GM23338 (cell line): Measurements from ENCODE around the gene PLA2G2A. TPM values are rescaled to one million over a fixed set of nuclear protein-coding genes. Genes with fewer than 3 reads are reported as not detected.
"Not testable (repeated sequence)": the region's sequence is repeated elsewhere in the genome, so short reads cannot be mapped to it uniquely, and the experiment has no call there.

Source experiments
- ATAC-seq: fragments of 200-7000 bp; cut with Tn5 transposase; 3 replicates; pipeline ENCODE4 v1.9.1; 2020
- DNase-seq: peaks from one replicate; pipeline ENCODE4 v3.0.0-alpha.2; 2015; ENCODE audit warnings: low spot score
- H2AFZ ChIP-seq: fragments of 200-600 bp; sonication (generic); 2 replicates; pipeline ENCODE4 v1.8.0; 2016; ENCODE audit warnings: antibody characterized with exemption, mild to moderate bottlenecking, moderate library complexity
- H3F3A ChIP-seq: fragments of 200-600 bp; sonication (generic); replicated peaks from 2 replicates; pipeline ENCODE4 v1.8.0; 2017; ENCODE audit warnings: antibody characterized with exemption, mixed run types, low read depth
- H3K27ac ChIP-seq: fragments of 200-600 bp; sonication (generic); 2 replicates; pipeline ENCODE4 v1.6.1; 2016; ENCODE audit warnings: low read depth
- H3K27me3 ChIP-seq: fragments of 200-600 bp; sonication (generic); 2 replicates; pipeline ENCODE4 v1.8.0; 2016; ENCODE audit warnings: mild to moderate bottlenecking, mixed run types, moderate library complexity; ENCODE audit not compliant: insufficient read depth
- H3K36me3 ChIP-seq: fragments of 200-600 bp; sonication (generic); 2 replicates; pipeline ENCODE4 v1.8.0; 2016; ENCODE audit warnings: mild to moderate bottlenecking; ENCODE audit not compliant: insufficient read depth
- H3K4me1 ChIP-seq: fragments of 200-600 bp; sonication (generic); 2 replicates; pipeline ENCODE4 v1.8.0; 2016; ENCODE audit warnings: mild to moderate bottlenecking, moderate library complexity; ENCODE audit not compliant: insufficient read depth
- H3K4me2 ChIP-seq: fragments of 200-600 bp; sonication (generic); 2 replicates; pipeline ENCODE4 v1.7.1; 2017; ENCODE audit warnings: mixed run types
- H3K4me3 ChIP-seq: fragments of 200-600 bp; sonication (generic); 2 replicates; pipeline ENCODE4 v1.6.1; 2016; ENCODE audit warnings: mixed run types
- H3K79me2 ChIP-seq: fragments of 200-600 bp; sonication (generic); replicated peaks from 2 replicates; pipeline ENCODE4 v1.8.0; 2017; ENCODE audit warnings: mild to moderate bottlenecking; ENCODE audit not compliant: insufficient read depth
- H3K9me2 ChIP-seq: fragments of 200-600 bp; sonication (generic); 2 replicates; pipeline ENCODE4 v1.8.0; 2017; ENCODE audit not compliant: insufficient read depth
- H4K20me1 ChIP-seq: fragments of 200-600 bp; sonication (generic); replicated peaks from 2 replicates; pipeline ENCODE4 v1.8.0; 2017; ENCODE audit warnings: mild to moderate bottlenecking; ENCODE audit not compliant: insufficient read depth
- H3K27ac Mint-ChIP-seq: 2 replicates; pipeline ENCODE4 v1.8.0; 2020; ENCODE audit warnings: inconsistent platforms, mild to moderate bottlenecking, moderate library complexity, mixed read lengths
- H3K27me3 Mint-ChIP-seq: 3 replicates; pipeline ENCODE4 v1.8.0; 2022; ENCODE audit warnings: low read depth, mild to moderate bottlenecking, moderate library complexity, mixed read lengths, inconsistent platforms; ENCODE audit not compliant: insufficient read depth, poor library complexity
- H3K36me3 Mint-ChIP-seq: 3 replicates; pipeline ENCODE4 v1.8.0; 2021; ENCODE audit warnings: low read depth, mild to moderate bottlenecking, inconsistent platforms, moderate library complexity, mixed read lengths
- H3K4me1 Mint-ChIP-seq: 3 replicates; pipeline ENCODE4 v1.8.0; 2020; ENCODE audit warnings: mild to moderate bottlenecking, inconsistent platforms, mixed read lengths
- H3K4me3 Mint-ChIP-seq: 3 replicates; pipeline ENCODE4 v1.8.0; 2021; ENCODE audit warnings: moderate library complexity, mild to moderate bottlenecking, inconsistent platforms, mixed read lengths
- H3K9me3 Mint-ChIP-seq: 3 replicates; pipeline ENCODE4 v1.8.0; 2020; ENCODE audit warnings: moderate library complexity, mild to moderate bottlenecking, inconsistent platforms, mixed read lengths
- CREB1 ChIP-seq: fragments of 250-450 bp; sonication (Bioruptor Pico); IDR thresholded peaks from 2 replicates; pipeline ENCODE4 v1.5.0; 2020; ENCODE audit warnings: low read depth, mild to moderate bottlenecking, moderate library complexity
- JUNB ChIP-seq: IDR thresholded peaks from one replicate; pipeline ENCODE4 v1.6.1; 2016; ENCODE audit warnings: antibody characterized with exemption; ENCODE audit not compliant: unreplicated experiment
- ZNF114 ChIP-seq: fragments of 250-450 bp; sonication (Bioruptor Pico); IDR thresholded peaks from 2 replicates; pipeline ENCODE4 v1.5.0; 2020; ENCODE audit warnings: mild to moderate bottlenecking, moderate library complexity
- ZNF331 ChIP-seq: fragments of 250-450 bp; sonication (Bioruptor Pico); IDR thresholded peaks from 2 replicates; pipeline ENCODE4 v1.5.0; 2020; ENCODE audit warnings: low read depth, mild to moderate bottlenecking, moderate library complexity
- polyA plus RNA-seq: library from polyadenylated mRNA; unstranded; fragments of >200 nt; fragmentation: Nextera tagmentation; extraction: Ambion mirVana; gene quantifications from 2 replicates; pipeline ENCODE4 v1.2.1, GENCODE V29; 2016
- total RNA-seq: library from RNA; depleted of rRNA; stranded (reverse); fragments of >200 nt; shearing (Covaris generic); gene quantifications from 2 replicates; pipeline ENCODE4 v1.2.3, GENCODE V29; 2014
- TF ChIP-seq, protein P1 (sequence below): fragments of 250-450 bp; sonication (Bioruptor Pico); IDR thresholded peaks from 2 replicates; pipeline ENCODE4 v1.5.0; 2020; ENCODE audit warnings: mild to moderate bottlenecking, moderate library complexity
- TF ChIP-seq, protein P2 (sequence below): IDR thresholded peaks from one replicate; pipeline ENCODE4 v1.6.1; 2018; ENCODE audit warnings: antibody characterized with exemption; ENCODE audit not compliant: unreplicated experiment

Gene PLA2G2A
- total and polyA plus RNA-seq, 2 experiments from 2014 or later, result 0.55 TPM; not detected in 1

DNA sequence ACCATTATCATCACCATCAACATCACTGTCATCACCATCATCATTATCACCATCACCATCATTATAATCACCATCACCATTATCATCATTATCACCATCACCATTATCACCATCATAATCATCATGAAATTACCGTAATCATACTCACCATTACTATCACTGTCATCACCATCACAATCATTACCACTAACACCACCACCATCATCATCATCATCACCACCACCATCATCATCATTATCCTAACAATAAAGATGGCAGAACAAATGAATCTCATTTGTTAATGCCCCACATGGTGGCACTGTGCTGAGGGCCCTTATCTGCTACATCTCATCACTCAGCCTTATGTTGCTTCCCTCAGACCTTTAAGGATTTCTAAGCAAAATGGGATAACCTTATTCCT lies 46.6 kb downstream of the PLA2G2A start:
- H3K79me2 ChIP-seq, result no peaks in the 10 kb centered on the region
- no peak for ATAC-seq
- Mint-ChIP-seq H3K36me3 (peaks cover 27% of the 10 kb centered on the region), H3K27me3 (no peaks in the 10 kb centered on the region), H3K4me3 (no peak overlapping the region), H3K27ac (no peak overlapping the region), H3K9me3 (peaks cover 45% of the 10 kb centered on the region), H3K4me1 (no peaks in the 10 kb centered on the region)
- H3K4me2 ChIP-seq, result no peak overlapping the region
- no peak for DNase-seq
- H3F3A ChIP-seq, result no peaks in the 10 kb centered on the region
- no peak for TF ChIP-seq ZNF114 (CRISPR knock-in tag)
- TF ChIP-seq JUNB, result no peak
- no peak for TF ChIP-seq CREB1 (CRISPR knock-in tag)
- no peak for TF ChIP-seq ZNF331 (CRISPR knock-in tag)
- TF ChIP-seq, protein P1, sequence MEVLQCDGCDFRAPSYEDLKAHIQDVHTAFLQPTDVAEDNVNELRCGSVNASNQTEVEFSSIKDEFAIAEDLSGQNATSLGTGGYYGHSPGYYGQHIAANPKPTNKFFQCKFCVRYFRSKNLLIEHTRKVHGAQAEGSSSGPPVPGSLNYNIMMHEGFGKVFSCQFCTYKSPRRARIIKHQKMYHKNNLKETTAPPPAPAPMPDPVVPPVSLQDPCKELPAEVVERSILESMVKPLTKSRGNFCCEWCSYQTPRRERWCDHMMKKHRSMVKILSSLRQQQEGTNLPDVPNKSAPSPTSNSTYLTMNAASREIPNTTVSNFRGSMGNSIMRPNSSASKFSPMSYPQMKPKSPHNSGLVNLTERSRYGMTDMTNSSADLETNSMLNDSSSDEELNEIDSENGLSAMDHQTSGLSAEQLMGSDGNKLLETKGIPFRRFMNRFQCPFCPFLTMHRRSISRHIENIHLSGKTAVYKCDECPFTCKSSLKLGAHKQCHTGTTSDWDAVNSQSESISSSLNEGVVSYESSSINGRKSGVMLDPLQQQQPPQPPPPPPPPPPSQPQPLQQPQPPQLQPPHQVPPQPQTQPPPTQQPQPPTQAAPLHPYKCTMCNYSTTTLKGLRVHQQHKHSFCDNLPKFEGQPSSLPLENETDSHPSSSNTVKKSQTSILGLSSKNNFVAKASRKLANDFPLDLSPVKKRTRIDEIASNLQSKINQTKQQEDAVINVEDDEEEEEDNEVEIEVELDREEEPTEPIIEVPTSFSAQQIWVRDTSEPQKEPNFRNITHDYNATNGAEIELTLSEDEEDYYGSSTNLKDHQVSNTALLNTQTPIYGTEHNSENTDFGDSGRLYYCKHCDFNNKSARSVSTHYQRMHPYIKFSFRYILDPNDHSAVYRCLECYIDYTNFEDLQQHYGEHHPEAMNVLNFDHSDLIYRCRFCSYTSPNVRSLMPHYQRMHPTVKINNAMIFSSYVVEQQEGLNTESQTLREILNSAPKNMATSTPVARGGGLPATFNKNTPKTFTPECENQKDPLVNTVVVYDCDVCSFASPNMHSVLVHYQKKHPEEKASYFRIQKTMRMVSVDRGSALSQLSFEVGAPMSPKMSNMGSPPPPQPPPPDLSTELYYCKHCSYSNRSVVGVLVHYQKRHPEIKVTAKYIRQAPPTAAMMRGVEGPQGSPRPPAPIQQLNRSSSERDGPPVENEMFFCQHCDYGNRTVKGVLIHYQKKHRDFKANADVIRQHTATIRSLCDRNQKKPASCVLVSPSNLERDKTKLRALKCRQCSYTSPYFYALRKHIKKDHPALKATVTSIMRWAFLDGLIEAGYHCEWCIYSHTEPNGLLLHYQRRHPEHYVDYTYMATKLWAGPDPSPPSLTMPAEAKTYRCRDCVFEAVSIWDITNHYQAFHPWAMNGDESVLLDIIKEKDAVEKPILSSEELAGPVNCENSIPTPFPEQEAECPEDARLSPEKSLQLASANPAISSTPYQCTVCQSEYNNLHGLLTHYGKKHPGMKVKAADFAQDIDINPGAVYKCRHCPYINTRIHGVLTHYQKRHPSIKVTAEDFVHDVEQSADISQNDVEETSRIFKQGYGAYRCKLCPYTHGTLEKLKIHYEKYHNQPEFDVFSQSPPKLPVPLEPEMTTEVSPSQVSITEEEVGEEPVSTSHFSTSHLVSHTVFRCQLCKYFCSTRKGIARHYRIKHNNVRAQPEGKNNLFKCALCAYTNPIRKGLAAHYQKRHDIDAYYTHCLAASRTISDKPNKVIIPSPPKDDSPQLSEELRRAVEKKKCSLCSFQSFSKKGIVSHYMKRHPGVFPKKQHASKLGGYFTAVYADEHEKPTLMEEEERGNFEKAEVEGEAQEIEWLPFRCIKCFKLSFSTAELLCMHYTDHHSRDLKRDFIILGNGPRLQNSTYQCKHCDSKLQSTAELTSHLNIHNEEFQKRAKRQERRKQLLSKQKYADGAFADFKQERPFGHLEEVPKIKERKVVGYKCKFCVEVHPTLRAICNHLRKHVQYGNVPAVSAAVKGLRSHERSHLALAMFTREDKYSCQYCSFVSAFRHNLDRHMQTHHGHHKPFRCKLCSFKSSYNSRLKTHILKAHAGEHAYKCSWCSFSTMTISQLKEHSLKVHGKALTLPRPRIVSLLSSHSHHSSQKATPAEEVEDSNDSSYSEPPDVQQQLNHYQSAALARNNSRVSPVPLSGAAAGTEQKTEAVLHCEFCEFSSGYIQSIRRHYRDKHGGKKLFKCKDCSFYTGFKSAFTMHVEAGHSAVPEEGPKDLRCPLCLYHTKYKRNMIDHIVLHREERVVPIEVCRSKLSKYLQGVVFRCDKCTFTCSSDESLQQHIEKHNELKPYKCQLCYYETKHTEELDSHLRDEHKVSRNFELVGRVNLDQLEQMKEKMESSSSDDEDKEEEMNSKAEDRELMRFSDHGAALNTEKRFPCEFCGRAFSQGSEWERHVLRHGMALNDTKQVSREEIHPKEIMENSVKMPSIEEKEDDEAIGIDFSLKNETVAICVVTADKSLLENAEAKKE, result no peak
- TF ChIP-seq, protein P2, sequence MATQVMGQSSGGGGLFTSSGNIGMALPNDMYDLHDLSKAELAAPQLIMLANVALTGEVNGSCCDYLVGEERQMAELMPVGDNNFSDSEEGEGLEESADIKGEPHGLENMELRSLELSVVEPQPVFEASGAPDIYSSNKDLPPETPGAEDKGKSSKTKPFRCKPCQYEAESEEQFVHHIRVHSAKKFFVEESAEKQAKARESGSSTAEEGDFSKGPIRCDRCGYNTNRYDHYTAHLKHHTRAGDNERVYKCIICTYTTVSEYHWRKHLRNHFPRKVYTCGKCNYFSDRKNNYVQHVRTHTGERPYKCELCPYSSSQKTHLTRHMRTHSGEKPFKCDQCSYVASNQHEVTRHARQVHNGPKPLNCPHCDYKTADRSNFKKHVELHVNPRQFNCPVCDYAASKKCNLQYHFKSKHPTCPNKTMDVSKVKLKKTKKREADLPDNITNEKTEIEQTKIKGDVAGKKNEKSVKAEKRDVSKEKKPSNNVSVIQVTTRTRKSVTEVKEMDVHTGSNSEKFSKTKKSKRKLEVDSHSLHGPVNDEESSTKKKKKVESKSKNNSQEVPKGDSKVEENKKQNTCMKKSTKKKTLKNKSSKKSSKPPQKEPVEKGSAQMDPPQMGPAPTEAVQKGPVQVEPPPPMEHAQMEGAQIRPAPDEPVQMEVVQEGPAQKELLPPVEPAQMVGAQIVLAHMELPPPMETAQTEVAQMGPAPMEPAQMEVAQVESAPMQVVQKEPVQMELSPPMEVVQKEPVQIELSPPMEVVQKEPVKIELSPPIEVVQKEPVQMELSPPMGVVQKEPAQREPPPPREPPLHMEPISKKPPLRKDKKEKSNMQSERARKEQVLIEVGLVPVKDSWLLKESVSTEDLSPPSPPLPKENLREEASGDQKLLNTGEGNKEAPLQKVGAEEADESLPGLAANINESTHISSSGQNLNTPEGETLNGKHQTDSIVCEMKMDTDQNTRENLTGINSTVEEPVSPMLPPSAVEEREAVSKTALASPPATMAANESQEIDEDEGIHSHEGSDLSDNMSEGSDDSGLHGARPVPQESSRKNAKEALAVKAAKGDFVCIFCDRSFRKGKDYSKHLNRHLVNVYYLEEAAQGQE, result no peak
- no peaks in the 10 kb centered on the region for H3K27me3 ChIP-seq
- H3K27ac ChIP-seq, result no peak overlapping the region
- H4K20me1 ChIP-seq, result no peaks in the 10 kb centered on the region
- no peaks in the 10 kb centered on the region for H3K4me1 ChIP-seq
- no peak overlapping the region for H3K4me3 ChIP-seq
- no peaks in the 10 kb centered on the region for H3K36me3 ChIP-seq
- H3K9me2 ChIP-seq, result peaks cover 13% of the 10 kb centered on the region; the same call in 1 of the 2 replicates
- no peak overlapping the region for H2AFZ ChIP-seq

GRCh38 chr1:19927130-19927421 lies 52.3 kb downstream of the PLA2G2A start:
- H3K4me3 Mint-ChIP-seq, H3K4me3 ChIP-seq, ATAC-seq, H3K36me3 ChIP-seq, H3K79me2 ChIP-seq, DNase-seq, H2AFZ ChIP-seq, H3K27me3 Mint-ChIP-seq, H3K4me1 Mint-ChIP-seq, H3K27ac Mint-ChIP-seq, H3F3A ChIP-seq, H3K27me3 ChIP-seq, H3K9me2 ChIP-seq, H3K27ac ChIP-seq, H3K4me2 ChIP-seq, H3K4me1 ChIP-seq, H4K20me1 ChIP-seq: not testable (repeated sequence)
- Mint-ChIP-seq H3K36me3 (peaks cover 14% of the 10 kb centered on the region), H3K9me3 (peaks cover 27% of the 10 kb centered on the region)
